ENCODE results near the gene DPM2.

The DPM2 gene

GRCh38 chr9:127925959-127926905 lies 11.4 kb downstream of the DPM2 start:
- H3K4me3 ChIP-seq (ENCODE audit: low read depth, low read length), result peak overlapping the region; percentile 30
- DNase-seq (ENCODE audit: low read depth), result no peak

GRCh38 chr9:127924736-127925444 lies 12.8 kb downstream of the DPM2 start:
- no peak for DNase-seq (ENCODE audit: low read depth)
- H3K4me3 ChIP-seq (ENCODE audit: low read depth, low read length), result no peak overlapping the region

GRCh38 chr9:127923771-127924170 lies 13.9 kb downstream of the DPM2 start:
- H3K4me3 ChIP-seq (ENCODE audit: low read depth, low read length), result no peak overlapping the region
- DNase-seq (ENCODE audit: low read depth), result peak; percentile 99

- DNase-seq (ENCODE audit: low read depth), result no peak
- no peak overlapping the region for H3K4me3 ChIP-seq (ENCODE audit: low read depth, low read length)
These were observed 14.6 kb downstream of the DPM2 start for GRCh38 chr9:127923046-127923445.

GRCh38 chr9:127921557-127922120 lies 16.0 kb downstream of the DPM2 start:
- DNase-seq (ENCODE audit: low read depth), result no peak
- H3K4me3 ChIP-seq (ENCODE audit: low read depth, low read length), result peak overlapping the region; percentile 5

GRCh38 chr9:127920794-127921193 lies 16.9 kb downstream of the DPM2 start:
- no peak overlapping the region for H3K4me3 ChIP-seq (ENCODE audit: low read depth, low read length)
- no peak for DNase-seq (ENCODE audit: low read depth)

GRCh38 chr9:127919253-127919815 lies 18.3 kb downstream of the DPM2 start:
- no peak overlapping the region for H3K4me3 ChIP-seq (ENCODE audit: low read depth, low read length)
- DNase-seq (ENCODE audit: low read depth), result peak; percentile 98

GRCh38 chr9:127918183-127919107 lies 19.2 kb downstream of the DPM2 start:
- no peak overlapping the region for H3K4me3 ChIP-seq (ENCODE audit: low read depth, low read length)
- no peak for DNase-seq (ENCODE audit: low read depth)

GRCh38 chr9:127917603-127918002 lies 20.1 kb downstream of the DPM2 start:
- no peak for DNase-seq (ENCODE audit: low read depth)
- H3K4me3 ChIP-seq (ENCODE audit: low read depth, low read length), result no peak overlapping the region

GRCh38 chr9:127916720-127917581 lies 20.7 kb downstream of the DPM2 start, which contains the start of gene ST6GALNAC4:
Gene ST6GALNAC4 (minus strand): TSS chr9:127917041. CDS start chr9:127916419, 622 bp downstream.
- DNase-seq (ENCODE audit: low read depth), result peak; percentile 61
- H3K4me3 ChIP-seq (ENCODE audit: low read depth, low read length), result peak within 1 kb of the TSS; percentile 68

- peak overlapping the region; percentile 68 for H3K4me3 ChIP-seq (ENCODE audit: low read depth, low read length)
- DNase-seq (ENCODE audit: low read depth), result no peak
These were observed 21.6 kb downstream of the DPM2 start for GRCh38 chr9:127915801-127916719.

- DNase-seq (ENCODE audit: low read depth), result no peak
- no peak overlapping the region for H3K4me3 ChIP-seq (ENCODE audit: low read depth, low read length)
These were observed 22.3 kb downstream of the DPM2 start for GRCh38 chr9:127915325-127915752.

- no peak overlapping the region for H3K4me3 ChIP-seq (ENCODE audit: low read depth, low read length)
- no peak for DNase-seq (ENCODE audit: low read depth)
These were observed 24.0 kb downstream of the DPM2 start for GRCh38 chr9:127913682-127914081.

- no peak overlapping the region for H3K4me3 ChIP-seq (ENCODE audit: low read depth, low read length)
- DNase-seq (ENCODE audit: low read depth), result no peak
These were observed 24.8 kb downstream of the DPM2 start for GRCh38 chr9:127912882-127913281.

- H3K4me3 ChIP-seq (ENCODE audit: low read depth, low read length), result no peak overlapping the region
- no peak for DNase-seq (ENCODE audit: low read depth)
These were observed 25.4 kb downstream of the DPM2 start for GRCh38 chr9:127912296-127912695.

GRCh38 chr9:127910613-127911205 lies 26.9 kb downstream of the DPM2 start:
- DNase-seq (ENCODE audit: low read depth), result no peak
- H3K4me3 ChIP-seq (ENCODE audit: low read depth, low read length), result no peak overlapping the region

Data from skeletal muscle cell (primary cell).